GM12865 (cell line): ENCODE results near the gene ZNF749.
A peak's percentile ranks its signal among the peaks of the same experiment; 100 is the strongest.
"Not testable (repeated sequence)": the region's sequence is repeated elsewhere in the genome, so short reads cannot be mapped to it uniquely, and the experiment has no call there.

Experiments used
- DNase-seq: peaks from one replicate; pipeline ENCODE4 v3.0.0; 2010; ENCODE audit warnings: low read depth
- H3K4me3 ChIP-seq: 2 replicates; pipeline ENCODE4 v1.5.1; 2011; ENCODE audit warnings: mild to moderate bottlenecking, low read depth, low read length, control low read depth
- CTCF ChIP-seq: IDR thresholded peaks from 2 replicates; pipeline ENCODE4 v1.5.1; 2011; ENCODE audit warnings: low read length, control low read depth, low read depth, inconsistent platforms; ENCODE audit not compliant: insufficient read depth; ENCODE audit errors: missing control alignments

ZNF749 gene

GRCh38 chr19:57466489-57466888 is 31.4 kb downstream of the ZNF749 start:
- no peak for TF ChIP-seq CTCF
- no peak for DNase-seq
- H3K4me3 ChIP-seq: no peak overlapping the region

- no peak for TF ChIP-seq CTCF
- H3K4me3 ChIP-seq: no peak overlapping the region
- DNase-seq: peak; percentile 5
Measured at GRCh38 chr19:57473646-57474045, 38.5 kb downstream of the ZNF749 start.

- peak; percentile 94 for DNase-seq
- TF ChIP-seq CTCF: peak; percentile 67
- H3K4me3 ChIP-seq: peak within 1 kb of the TSS; percentile 63
Measured at GRCh38 chr19:57477191-57478008, 42.3 kb downstream of the ZNF749 start, which contains the start of gene ZNF772. Gene ZNF772 (minus strand): TSS chr19:57477566. CDS start chr19:57477309, 257 bp downstream.

- H3K4me3 ChIP-seq: peak within 1 kb of the TSS; percentile 84
- peak; percentile 94 for DNase-seq
Measured at GRCh38 chr19:57487477-57488298, 52.6 kb downstream of the ZNF749 start, which contains the start of gene ZNF419. Gene ZNF419 (plus strand): TSS chr19:57487750. CDS start chr19:57487951, 201 bp downstream.

- H3K4me3 ChIP-seq: peak overlapping the region; percentile 32; the same call in 1 of the 2 replicates
- DNase-seq: not testable (repeated sequence)
Measured at GRCh38 chr19:57488299-57488644, 53.1 kb downstream of the ZNF749 start.
